ACHN (cell line): ENCODE data around the gene BORCS6.

Experiments used
- DNase-seq: peaks from one replicate; pipeline ENCODE4 v3.0.0-alpha.2; 2015
- in situ Hi-C: cut with HindIII; loops from 2 replicates; pipeline ENCODE4 v1.10.0; 2017; ENCODE audit warnings: low sequenced_read_pairs, low pct_ligation_motif_present, low pct_unique_long_range_greater_than_20kb

Gene BORCS6

DNA sequence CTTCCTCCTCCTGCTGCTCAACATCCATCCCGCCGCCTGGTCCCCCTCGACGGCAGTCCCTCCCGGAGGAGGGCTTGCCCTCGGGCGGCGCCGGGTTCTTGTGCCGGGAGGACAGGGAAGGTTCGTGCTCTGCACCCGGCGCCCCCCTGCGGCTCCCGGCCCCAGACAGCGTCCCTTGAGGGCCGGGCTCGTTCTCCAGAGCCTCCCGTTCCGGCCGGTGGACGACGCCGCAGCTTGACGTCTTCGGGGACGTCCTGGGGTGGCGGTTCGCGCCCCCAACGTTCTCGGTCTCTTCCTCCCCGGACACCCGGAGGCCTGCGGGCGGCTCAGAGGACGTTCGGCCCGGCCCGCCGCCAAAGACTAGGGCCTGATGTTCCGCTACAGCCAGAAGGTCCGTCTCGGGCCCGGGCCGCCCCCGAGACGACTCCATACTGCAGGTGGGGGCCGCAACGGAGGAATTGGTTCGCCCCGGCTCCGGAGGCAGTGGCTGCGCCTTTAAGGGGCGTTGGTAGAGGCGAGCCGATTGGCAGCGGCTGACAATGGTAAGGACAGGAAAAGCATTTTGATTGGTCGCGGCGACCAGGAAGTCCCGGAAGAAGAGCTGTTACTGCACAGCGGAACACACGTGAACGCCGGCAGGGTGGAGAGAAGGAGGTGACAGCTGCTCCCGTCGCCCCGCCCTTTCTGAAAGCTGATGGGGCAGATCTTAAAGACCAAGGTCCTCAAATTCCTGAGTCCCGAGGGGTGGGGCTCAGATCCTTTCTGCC, at the start of gene BORCS6:
BORCS6 (minus strand) TSS at position 470 of the 767 bp plus-strand sequence; CDS start at position 430, 40 bp downstream.
- peak; percentile 99 for DNase-seq

DNA sequence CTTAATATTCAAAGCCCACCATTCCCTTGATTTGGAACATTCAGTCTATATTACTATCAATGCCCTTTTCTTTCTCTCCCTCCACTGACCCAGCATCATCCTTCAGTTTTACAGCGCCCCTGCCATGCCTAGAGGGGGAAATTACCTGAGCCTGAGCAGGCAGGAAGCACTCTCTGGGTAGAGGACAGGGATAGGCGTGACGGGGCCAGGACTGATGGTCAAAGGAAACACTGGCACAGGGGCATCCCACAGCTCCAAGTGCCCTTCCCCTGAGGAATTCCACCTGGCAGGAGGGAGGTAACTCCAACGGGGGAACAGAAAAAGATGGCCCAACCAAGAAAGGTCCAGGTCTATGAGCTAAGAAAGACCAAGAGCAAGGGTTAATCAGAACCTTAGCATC, 47.9 kb upstream of the BORCS6 start:
- in situ Hi-C loops = no loop called here

More for the DNA sequence above, at the start of gene BORCS6:
- in situ Hi-C loops = no loop called here

DNA sequence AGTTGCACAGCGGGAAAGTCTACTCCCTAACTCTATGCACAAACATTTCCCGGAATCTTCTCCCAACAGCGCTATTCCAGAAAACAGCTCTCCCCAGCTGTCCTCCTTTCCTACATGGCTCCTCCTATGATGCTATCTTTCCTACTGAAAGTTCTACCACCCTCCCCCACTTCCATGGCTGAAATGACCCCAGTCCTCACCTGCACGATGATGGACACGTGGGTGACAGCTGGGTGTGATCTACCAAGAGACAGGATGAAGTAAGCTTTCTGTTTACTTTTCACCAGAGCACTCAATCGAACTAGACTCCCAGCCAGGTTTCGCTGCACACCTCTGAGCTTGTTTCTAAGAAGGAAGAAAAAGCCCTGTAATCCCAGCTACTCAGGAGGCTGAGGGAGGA, 47.2 kb upstream of the BORCS6 start:
- in situ Hi-C loops = no loop called here

More for the DNA sequence above, 47.9 kb upstream of the BORCS6 start:
- DNase-seq = no peak

DNA sequence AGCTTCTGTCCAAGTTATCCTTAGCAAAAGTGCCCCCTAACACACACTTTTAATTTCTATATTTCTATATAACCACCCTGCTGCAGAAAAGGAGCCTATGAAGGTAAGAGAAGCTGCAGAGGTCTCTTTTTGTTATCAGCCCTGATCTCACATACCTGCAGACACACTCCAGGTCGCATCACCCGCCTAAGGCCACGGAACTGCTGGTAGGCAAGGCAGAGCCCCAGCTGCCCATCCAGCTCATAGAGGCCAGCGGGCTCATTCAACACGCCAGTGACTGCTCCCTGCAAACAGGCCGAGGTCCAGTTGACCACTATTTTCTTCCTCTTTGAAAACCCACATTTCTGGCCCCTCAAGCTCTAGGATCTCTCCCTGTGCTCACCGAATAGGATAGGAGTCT, 45.7 kb upstream of the BORCS6 start:
- no peak for DNase-seq
- in situ Hi-C loops = no loop called here

More for the DNA sequence above, 47.2 kb upstream of the BORCS6 start:
- no peak for DNase-seq

DNA sequence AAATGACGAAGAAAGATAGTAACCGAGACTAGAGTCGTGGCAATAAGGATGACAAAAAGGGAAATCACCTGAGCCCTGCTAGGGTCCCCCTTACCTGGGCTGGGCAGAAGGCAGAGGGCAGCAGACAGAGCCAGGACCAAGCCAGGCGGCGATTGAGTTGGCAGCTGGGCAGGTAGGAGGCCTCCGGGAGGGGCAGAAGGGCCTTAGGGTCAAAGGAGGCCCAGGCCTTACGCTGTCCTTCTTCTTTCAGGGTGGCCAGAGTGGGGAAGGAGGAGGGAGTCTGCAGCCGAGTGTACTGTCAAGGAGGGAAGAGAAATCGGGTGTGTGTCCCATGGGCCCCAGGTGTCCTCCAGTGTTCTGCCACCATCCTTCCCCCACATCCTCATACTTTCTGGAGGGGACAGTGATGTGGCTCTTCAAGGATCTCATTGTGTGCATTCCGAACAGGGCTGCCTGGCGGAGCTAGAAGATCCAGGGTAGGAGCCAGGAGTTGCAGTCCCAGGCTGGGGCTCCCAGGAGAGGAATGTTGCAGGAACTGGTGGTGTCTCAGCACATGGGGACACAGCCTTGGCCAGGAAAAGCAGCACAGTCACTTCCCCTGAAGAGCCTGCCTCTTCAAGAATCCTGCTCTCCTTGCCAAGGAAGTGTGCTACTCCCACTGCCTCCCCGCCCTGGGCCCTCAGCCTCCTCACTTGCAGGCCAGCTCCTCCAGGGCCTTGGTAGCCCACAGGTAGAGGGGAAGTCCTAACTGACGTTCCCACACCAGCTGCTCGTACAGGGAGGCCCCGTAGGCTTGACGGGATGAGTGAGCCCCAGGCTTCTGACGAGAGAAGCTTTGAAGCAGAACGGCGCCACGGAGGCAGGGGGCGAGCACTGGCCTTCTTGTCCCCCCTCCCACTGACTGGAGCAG, 44.6 kb upstream of the BORCS6 start:
- in situ Hi-C loops = no loop called here
- no peak for DNase-seq

DNA sequence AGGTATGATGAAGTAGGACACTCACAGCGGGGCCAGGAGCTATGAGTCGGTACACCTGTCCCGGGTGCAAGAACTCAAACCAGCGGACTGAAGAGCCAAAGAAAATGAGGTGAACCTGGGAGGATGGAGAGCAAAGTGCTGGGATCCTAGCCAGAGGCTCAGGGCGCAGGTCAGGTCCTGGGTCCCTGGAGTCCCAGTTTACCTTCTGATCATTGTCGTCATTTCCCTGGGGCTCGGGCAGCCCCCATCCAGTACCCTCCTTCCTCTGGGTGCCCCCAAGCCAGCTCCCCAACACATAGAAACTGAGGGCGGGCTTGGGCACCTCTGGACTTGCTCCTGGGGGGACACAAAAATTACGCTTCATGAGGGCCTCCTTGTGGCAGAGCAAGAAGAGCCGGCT, 41.7 kb upstream of the BORCS6 start:
- no peak for DNase-seq
- in situ Hi-C loops = no loop called here

DNA sequence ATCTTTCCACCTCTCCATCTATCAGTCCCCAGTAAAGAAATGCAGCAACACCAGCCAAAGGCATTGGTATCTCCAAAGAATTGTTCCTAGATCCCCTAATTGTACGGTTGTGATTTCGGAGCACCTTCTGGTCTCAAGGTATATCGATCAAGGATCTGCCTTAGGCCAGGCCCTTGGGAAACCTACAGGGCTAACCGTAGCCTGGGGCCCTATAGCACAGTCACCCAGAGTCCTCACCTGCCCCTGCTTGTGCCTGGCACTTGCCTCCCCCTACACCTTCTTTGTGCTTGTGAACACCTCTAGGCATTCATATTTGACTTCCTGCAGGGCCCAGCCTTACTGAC, 37.2 kb upstream of the BORCS6 start:
- in situ Hi-C loops = no loop called here
- DNase-seq = no peak

DNA sequence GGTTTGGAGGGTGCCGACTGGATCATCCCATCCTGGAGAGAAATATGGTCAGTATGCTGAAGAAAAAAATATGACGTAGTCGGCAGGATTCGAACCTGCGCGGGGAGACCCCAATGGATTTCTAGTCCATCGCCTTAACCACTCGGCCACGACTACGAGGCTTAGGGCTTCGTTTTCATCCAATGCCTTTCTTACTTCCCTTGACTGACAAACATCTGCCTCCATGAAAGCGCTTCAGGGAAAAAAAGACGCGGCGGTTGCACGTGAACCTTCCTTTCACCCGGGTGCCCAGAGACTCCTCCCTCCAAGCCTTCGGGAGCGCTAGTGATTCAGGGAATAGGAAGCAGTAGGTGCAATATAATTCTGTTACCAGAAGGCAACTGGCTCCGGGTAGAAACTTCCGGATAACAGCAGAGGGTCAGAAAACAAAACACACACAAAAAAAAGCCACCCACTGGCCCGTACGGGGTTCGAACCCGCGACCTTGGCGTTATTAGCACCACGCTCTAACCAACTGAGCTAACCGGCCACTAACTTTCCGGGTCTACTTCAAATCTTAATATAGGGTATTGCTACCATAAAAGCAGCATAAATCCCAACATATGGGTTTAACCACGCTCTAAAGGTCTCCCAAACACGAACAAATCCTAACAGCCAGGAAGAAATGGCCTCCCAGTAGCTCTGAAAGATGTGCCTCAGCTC, 36.7 kb upstream of the BORCS6 start:
- DNase-seq = peak; percentile 94
- in situ Hi-C loops = no loop called here

DNA sequence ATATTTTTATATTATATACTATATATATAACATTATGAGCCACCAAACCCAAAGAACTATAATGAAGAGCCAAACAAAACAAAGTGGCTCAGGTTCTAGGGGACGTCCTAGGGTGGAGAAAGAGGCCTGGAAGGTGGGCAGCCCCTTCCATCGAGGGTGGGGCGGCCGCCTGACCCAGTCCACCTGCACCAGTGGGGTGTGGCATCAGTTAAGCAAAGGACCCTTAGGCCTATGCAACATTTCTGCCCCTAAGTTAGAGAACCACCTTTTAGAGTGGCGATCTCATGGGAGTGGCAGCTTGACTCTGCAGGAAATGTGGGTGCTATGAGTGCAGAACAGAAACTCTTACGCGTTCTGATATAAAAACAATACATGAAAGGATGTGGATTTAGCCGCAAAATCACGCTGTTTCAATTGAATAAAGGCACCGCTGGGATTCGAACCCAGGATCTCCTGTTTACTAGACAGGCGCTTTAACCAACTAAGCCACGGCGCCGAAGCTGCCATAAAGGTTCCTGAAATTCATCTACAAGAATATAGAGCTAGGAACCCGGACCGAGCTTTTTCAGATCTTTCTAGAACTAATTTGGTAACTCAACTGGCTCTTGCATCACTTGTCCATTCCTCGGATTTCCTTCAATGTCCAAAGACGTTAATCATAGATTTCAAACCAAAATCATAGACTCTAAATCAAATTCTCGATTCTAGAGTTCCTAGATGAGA, 36.0 kb upstream of the BORCS6 start:
- in situ Hi-C loops = no loop called here
- DNase-seq = peak; percentile 86

DNA sequence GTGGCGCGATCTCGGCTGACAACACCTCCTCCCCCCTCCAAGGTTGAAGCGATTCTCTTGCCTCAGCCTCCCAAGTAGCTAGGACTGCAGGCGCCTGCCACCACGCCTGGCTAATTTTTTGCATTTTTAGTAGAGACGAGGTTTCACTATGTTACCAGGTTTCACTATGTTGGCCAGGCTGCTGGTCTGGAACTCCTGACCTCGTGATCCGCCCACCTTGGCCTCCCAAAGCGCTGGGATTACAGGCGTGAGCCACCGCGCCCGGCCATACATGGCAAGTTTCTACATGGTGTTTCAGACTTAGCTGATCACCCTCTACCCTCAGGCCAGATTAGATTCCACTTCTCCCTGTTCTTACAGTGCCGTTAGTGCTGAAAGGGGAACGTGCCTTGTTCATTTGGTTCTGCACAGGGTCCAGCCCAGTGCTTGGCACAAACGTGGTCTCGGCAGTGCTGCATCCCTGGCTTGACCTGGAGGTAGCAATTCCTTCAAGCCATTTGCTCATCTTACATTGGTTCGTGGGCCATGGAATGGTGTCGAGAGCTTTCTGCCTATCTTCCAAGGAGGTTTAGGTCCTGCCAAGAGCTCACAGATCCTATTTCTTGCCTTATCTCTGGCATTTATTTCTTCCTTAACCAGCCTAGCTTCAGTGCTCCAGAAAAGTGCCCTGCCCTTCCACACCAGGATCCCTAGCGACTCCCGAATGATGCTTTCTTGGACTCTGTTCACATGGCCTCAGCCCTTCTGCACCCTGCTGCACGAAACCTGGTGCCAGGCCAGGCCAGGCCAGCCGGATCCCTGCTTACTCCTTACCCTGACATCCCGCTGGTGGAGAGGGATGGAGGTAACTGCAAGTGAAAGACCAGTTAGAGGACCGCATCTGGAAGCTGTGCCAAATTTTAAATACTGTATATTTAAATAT, 35.2 kb upstream of the BORCS6 start:
- no peak for DNase-seq
- in situ Hi-C loops = no loop called here

DNA sequence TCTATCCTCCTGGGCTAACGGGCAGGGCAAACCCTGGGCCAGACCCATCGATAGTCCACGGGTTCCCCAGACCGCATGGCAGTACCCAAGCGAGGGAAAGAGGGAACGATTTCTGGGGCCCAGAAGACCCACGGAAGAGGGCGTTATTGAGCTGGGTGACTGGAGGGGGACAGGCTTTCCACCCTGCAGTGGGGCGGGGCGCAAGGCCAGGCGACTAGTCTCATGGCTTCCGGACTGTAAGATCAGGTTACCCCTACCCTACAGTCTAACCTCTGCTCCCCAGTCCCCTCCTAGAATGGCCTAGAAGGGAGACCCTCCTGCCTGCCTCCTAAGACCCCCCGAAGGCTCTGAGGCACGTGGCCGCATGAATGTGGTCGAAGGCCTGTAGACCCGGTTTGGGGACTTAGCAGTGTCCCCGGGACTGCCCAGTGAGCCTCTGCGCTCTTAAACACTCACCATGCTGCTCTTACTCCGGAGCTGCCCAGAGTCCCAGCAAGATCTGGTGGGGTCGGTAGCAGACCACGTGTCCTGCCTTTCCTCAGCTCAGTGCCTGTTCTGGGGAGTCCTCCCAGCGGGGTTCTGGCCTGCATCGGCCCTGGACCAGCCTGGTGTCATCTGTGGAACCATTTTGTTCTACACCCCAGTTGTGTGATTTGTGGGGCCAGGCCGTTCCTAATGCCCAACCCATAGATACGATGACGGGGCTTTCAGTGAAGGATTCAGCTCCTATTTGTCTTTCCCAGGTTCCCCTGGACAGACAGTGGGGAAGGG, 33.6 kb upstream of the BORCS6 start:
- in situ Hi-C loops = no loop called here
- DNase-seq = peak; percentile 74

DNA sequence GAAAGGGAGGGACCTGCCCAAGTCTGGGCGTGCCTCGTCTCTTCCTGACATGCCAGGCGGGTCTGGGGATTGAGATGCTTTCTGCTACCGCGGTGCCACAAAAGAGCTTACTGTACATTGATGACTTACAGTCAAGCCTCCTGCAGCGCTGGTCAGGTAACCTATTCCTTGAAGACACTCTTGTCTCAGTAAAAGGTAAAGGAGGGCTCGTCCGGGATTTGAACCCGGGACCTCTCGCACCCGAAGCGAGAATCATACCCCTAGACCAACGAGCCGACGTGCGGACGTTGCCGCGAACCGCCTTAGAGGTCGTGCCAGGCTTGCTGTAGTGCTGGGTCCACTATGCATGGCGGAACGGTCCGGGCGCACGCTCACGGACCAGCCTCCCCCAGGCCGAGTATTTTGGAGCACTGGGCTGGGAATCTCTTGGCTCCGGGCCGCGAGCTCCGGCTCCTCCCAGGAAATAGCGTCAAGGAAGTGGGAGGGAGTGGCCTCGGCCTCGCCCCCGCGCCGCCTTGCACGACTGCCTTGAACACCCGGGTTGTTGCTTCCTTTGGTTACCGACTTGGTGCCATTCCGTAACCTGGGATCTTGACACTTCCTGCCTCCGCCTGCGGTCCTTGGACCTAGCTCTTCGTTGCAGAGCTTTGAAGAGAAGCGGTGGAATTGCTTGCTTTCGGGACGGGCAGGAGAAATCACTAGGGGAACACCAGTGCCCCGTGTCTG, 32.8 kb upstream of the BORCS6 start:
- in situ Hi-C loops = no loop called here

DNA sequence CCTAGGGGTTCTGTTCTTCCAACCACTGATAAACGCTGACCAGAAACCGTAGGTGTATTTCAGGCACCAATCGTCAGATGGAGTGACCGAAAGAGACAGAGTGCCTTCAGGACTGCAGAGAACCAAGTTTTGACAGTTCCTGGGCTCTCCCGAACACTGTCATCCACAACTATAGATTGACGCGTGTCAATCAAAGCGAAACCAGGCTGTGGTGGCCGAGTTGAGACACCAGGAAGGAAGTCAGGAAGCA, 32.3 kb upstream of the BORCS6 start:
- DNase-seq = no peak
- in situ Hi-C loops = no loop called here

More for the DNA sequence above, 32.8 kb upstream of the BORCS6 start:
- DNase-seq = peak; percentile 93

DNA sequence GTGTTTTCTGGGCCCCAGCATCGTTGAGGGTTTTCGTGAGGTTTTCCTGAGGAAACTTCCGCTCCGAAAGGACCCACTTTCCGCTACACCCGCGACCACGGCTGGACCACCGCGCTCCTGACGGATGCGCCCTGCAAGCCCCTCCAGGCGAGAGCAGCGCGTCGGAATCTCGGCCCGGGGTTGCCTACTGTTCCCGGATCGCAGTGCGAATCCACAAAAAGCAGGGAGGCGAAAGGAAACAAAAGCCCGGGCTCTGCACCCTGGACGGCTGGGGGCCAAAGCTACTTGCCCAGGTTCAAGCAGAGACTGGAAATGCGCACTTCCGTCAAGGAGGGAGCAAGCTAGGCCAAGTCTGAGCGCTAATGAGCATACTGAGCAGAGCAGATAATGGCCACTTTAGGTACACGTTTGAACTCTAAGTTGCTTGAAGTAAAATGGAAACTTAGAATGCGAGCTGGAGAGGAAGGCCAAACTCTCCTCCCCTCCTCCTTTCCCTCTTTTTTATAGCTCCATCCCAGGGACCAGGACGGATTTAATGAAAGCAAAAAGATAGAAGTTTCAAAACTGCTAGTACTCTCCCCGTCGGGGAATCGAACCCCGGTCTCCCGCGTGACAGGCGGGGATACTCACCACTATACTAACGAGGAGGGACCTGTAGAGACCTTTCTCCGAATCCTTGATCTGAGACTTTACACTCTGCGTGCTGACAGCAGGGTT, 31.8 kb upstream of the BORCS6 start:
- in situ Hi-C loops = no loop called here

DNA sequence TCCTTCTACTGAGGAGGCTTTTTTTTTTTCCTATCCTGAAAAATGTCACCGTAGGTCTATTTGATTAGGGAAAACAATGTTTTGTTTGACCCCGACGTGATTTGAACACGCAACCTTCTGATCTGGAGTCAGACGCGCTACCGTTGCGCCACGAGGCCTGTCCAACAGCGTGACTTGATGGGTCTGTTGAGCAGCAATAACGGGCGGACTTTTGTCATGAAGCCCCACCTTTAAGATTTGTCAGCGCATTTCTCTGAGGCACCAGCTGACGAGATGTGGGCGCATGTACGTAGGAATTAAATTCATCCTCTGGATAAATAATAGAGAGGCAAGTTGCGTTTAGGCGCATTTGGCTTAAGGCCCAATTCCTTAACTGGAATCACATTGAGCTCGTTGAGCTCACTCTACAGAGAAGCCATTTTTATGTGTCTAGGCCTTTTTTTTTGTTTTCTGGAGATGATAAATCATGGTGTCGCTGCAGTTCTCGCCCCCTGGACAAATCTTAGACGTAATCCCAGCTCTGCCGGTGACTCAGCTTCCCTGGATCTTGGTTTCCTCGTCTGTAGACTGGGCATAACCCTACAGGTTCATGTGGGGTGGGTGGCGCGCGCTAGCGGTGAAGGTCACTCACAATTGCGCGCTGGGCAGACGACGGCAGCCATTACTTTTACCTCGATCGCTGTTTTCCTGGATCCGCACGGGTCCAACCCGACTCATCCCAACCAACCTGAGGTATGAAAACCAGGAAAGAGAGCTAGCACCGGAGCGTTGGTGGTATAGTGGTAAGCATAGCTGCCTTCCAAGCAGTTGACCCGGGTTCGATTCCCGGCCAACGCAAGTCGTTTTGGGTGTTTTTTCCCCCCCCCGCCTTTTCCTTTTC, 31.0 kb upstream of the BORCS6 start:
- in situ Hi-C loops = no loop called here

More for the DNA sequence above, 31.8 kb upstream of the BORCS6 start:
- peak; percentile 92 for DNase-seq

More for the DNA sequence above, 31.0 kb upstream of the BORCS6 start:
- DNase-seq = peak; percentile 93
